ENCODE data around the gene TADA2A.
"Not testable (repeated sequence)": the region's sequence is repeated elsewhere in the genome, so short reads cannot be mapped to it uniquely, and the experiment has no call there.

TADA2A gene

DNA sequence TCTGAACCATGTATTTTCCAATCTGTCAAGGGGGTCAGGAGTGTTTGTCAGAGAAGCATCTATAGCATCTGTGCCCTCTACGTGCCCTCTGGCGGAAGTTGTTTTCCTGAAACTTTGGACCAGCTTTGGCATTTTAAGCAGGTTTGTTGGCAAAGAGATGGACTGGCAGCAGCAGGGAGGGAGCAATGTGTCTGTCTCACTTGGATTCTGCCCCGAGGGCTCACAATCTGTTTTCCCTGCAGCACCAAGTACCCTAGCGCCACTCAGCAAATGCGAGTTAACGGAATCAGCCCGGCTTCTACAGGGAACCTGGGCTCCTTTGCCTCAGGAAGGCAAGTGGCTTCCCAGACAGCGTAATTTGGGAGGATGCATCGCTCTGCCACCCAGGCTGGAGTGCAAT, 100.4 kb downstream of the TADA2A start:
- Mint-ChIP-seq H3K36me3 (ENCODE audit: low read depth) (peaks cover 22% of the 10 kb centered on the region), H3K9me3 (no peaks in the 10 kb centered on the region), H3K4me1 (peaks cover 16% of the 10 kb centered on the region), H3K27me3 (ENCODE audit: low read depth, poor library complexity) (no peaks in the 10 kb centered on the region), H3K4me3 (no peak overlapping the region), H3K27ac (peak overlapping the region; percentile 54)
- TF ChIP-seq CTCF (IDR thresholded peaks at IDR 0.05): no peak
- no peak for DNase-seq

- no peaks in the 10 kb centered on the region for H3K27me3 Mint-ChIP-seq (ENCODE audit: low read depth, poor library complexity)
- H3K4me1 Mint-ChIP-seq: peaks cover 34% of the 10 kb centered on the region
- no peak for TF ChIP-seq CTCF (IDR thresholded peaks at IDR 0.05)
- no peaks in the 10 kb centered on the region for H3K9me3 Mint-ChIP-seq
- no peak overlapping the region for H3K27ac Mint-ChIP-seq
- H3K4me3 Mint-ChIP-seq: no peak overlapping the region
- DNase-seq: no peak
- peaks cover 25% of the 10 kb centered on the region for H3K36me3 Mint-ChIP-seq (ENCODE audit: low read depth)
These were observed 103.4 kb downstream of the TADA2A start for GRCh38 chr17:37510056-37510455.

DNA sequence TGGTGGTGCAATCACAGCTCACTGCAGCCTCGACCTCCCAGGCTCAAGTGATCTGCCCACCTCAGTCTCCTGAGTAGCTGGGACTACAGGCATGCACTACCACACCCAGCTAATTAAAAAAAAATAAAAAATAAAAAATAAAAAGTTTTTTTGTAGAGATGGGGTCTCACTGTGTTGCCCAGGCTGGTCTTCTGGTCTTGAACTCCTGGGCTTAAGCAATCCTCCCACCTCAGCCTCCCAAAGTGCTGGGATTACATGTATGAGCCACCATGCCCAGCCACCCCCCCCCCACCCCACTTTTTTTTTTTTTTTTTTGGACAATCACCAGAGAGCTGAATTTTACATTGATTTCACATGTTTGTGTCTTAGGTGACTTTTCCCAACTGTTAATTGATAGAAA, 105.0 kb downstream of the TADA2A start:
- Mint-ChIP-seq H3K4me1 (peaks cover 28% of the 10 kb centered on the region), H3K36me3 (ENCODE audit: low read depth) (peaks cover 31% of the 10 kb centered on the region)
- DNase-seq; H3K27me3 Mint-ChIP-seq (ENCODE audit: low read depth, poor library complexity); H3K4me3 Mint-ChIP-seq; H3K27ac Mint-ChIP-seq; H3K9me3 Mint-ChIP-seq: not testable (repeated sequence)

- no peak overlapping the region for H3K4me3 Mint-ChIP-seq
- H3K27ac Mint-ChIP-seq: peak overlapping the region; percentile 49
- peaks cover 34% of the 10 kb centered on the region for H3K36me3 Mint-ChIP-seq (ENCODE audit: low read depth)
- H3K9me3 Mint-ChIP-seq: no peaks in the 10 kb centered on the region
- H3K4me1 Mint-ChIP-seq: peaks cover 23% of the 10 kb centered on the region
- TF ChIP-seq CTCF (IDR thresholded peaks at IDR 0.05): no peak
- no peaks in the 10 kb centered on the region for H3K27me3 Mint-ChIP-seq (ENCODE audit: low read depth, poor library complexity)
- DNase-seq: peak; percentile 20
These were observed 105.9 kb downstream of the TADA2A start for GRCh38 chr17:37512442-37513068.

DNA sequence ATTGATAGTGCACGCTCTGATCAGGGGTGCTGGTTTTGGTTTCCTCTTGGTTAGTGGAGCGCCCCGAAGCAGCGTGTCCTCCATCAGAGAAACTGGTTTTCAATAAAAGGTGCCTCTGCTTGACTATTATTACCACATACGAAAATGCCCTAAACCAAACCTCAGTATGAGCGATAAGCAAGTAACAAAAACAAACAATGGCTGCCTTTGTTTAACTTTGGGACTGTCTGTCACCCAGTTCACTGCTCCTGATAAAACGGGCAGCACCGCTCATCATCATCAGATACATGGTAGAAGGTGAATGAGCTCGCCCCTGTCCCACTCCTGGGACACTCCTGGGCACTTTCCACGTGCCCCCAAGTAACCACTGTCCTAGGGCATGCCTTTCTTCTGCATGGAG, 107.0 kb downstream of the TADA2A start:
- DNase-seq: no peak
- Mint-ChIP-seq H3K4me3 (no peak overlapping the region), H3K27ac (no peak overlapping the region), H3K9me3 (no peaks in the 10 kb centered on the region), H3K27me3 (ENCODE audit: low read depth, poor library complexity) (no peaks in the 10 kb centered on the region), H3K4me1 (peaks cover 23% of the 10 kb centered on the region), H3K36me3 (ENCODE audit: low read depth) (peaks cover 45% of the 10 kb centered on the region)
- TF ChIP-seq CTCF (IDR thresholded peaks at IDR 0.05): no peak

GRCh38 chr17:37516127-37516571, 109.5 kb downstream of the TADA2A start:
- Mint-ChIP-seq H3K4me3 (no peak overlapping the region), H3K36me3 (ENCODE audit: low read depth) (peaks cover 54% of the 10 kb centered on the region), H3K9me3 (no peaks in the 10 kb centered on the region), H3K4me1 (peaks cover 33% of the 10 kb centered on the region), H3K27me3 (ENCODE audit: low read depth, poor library complexity) (no peaks in the 10 kb centered on the region), H3K27ac (no peak overlapping the region)
- no peak for DNase-seq
- no peak for TF ChIP-seq CTCF (IDR thresholded peaks at IDR 0.05)
